Measurements from ENCODE around the gene PLA2G4D. TPM values are rescaled to one million over a fixed set of nuclear protein-coding genes. Genes with fewer than 3 reads are reported as not detected.

The PLA2G4D gene
- total RNA-seq, 4 donors from 2014 or later: not detected

- no peaks in the 10 kb centered on the region for H3K4me1 ChIP-seq
- no peak for DNase-seq
- no peaks in the 10 kb centered on the region for H3K27me3 ChIP-seq
- no peaks in the 10 kb centered on the region for H3K9me3 ChIP-seq
- H3K36me3 ChIP-seq: no peaks in the 10 kb centered on the region
- H3K27ac ChIP-seq: no peak overlapping the region
- H3K4me3 ChIP-seq: no peak overlapping the region
- TF ChIP-seq CTCF (IDR thresholded peaks at IDR 0.05) (no peak), POLR2A (IDR thresholded peaks at IDR 0.05) (no peak)
These were observed 66.8 kb downstream of the PLA2G4D start for GRCh38 chr15:42027521-42027920.

GRCh38 chr15:42024303-42024702, 70.1 kb downstream of the PLA2G4D start:
- no peaks in the 10 kb centered on the region for H3K36me3 ChIP-seq
- no peaks in the 10 kb centered on the region for H3K4me1 ChIP-seq
- H3K27ac ChIP-seq: no peak overlapping the region
- H3K4me3 ChIP-seq: no peak overlapping the region
- TF ChIP-seq CTCF (IDR thresholded peaks at IDR 0.05): no peak
- no peak for TF ChIP-seq POLR2A (IDR thresholded peaks at IDR 0.05)
- peak in 1 of 3 donors; percentile 23 for DNase-seq
- no peaks in the 10 kb centered on the region for H3K27me3 ChIP-seq
- H3K9me3 ChIP-seq: no peaks in the 10 kb centered on the region

- no peak overlapping the region for H3K27ac ChIP-seq
- no peaks in the 10 kb centered on the region for H3K9me3 ChIP-seq
- no peak for TF ChIP-seq POLR2A (IDR thresholded peaks at IDR 0.05)
- no peak for TF ChIP-seq CTCF (IDR thresholded peaks at IDR 0.05)
- no peak overlapping the region for H3K4me3 ChIP-seq
- H3K27me3 ChIP-seq: no peaks in the 10 kb centered on the region
- no peak for DNase-seq
- H3K36me3 ChIP-seq: no peaks in the 10 kb centered on the region
- H3K4me1 ChIP-seq: no peaks in the 10 kb centered on the region
These were observed 72.8 kb downstream of the PLA2G4D start for GRCh38 chr15:42021593-42021992.

- Histone ChIP-seq H3K27me3 (no peaks in the 10 kb centered on the region), H3K9me3 (no peaks in the 10 kb centered on the region), H3K36me3 (no peaks in the 10 kb centered on the region), H3K4me1 (no peaks in the 10 kb centered on the region), H3K27ac (no peak within 1 kb of the TSS), H3K4me3 (no peak within 1 kb of the TSS)
- DNase-seq: peak in 1 of 3 donors; percentile 25
- TF ChIP-seq CTCF (IDR thresholded peaks at IDR 0.05): no peak
These were observed 73.6 kb downstream of the PLA2G4D start, which contains the start of gene PLA2G4E for GRCh38 chr15:42020713-42021273. Gene PLA2G4E (minus strand): TSS chr15:42021042. CDS start chr15:42021030, 12 bp downstream.

GRCh38 chr15:42018306-42019224, 75.8 kb downstream of the PLA2G4D start:
- peak in 1 of 3 donors; percentile 18 for DNase-seq
- H3K4me1 ChIP-seq: no peaks in the 10 kb centered on the region
- TF ChIP-seq CTCF (IDR thresholded peaks at IDR 0.05) (no peak), POLR2A (IDR thresholded peaks at IDR 0.05) (no peak)

More at GRCh38 chr15:42018306-42019224, 75.8 kb downstream of the PLA2G4D start:
- H3K27ac ChIP-seq: no peak overlapping the region
- H3K4me3 ChIP-seq: no peak overlapping the region
- no peaks in the 10 kb centered on the region for H3K27me3 ChIP-seq
- no peaks in the 10 kb centered on the region for H3K9me3 ChIP-seq
- H3K36me3 ChIP-seq: no peaks in the 10 kb centered on the region

Other genes starting within 250 kb of the PLA2G4D start
- gene SPTBN5, start 200.5 kb downstream of the PLA2G4D start, total RNA-seq: 1 to 10 TPM in 2 of 4 donors, under 1 TPM in 1, not detected in 1; 0.27 to 4.1 (median 1.8) TPM
- gene EHD4, start 122.0 kb downstream of the PLA2G4D start, total RNA-seq: 10 to 100 TPM; 23.1 to 53.9 (median 34.9) TPM
- 1 to 10 TPM in 1 of 4 donors, not detected in 3; 1.5 TPM for gene PLA2G4E, start 73.5 kb downstream of the PLA2G4D start, total RNA-seq
- gene PLA2G4F, start 62.1 kb upstream of the PLA2G4D start, total RNA-seq: 10 to 100 TPM in 3 of 4 donors, 1 to 10 TPM in 1; 7.4 to 45.2 (median 36.6) TPM
- 100 to 1,000 TPM; 141 to 314 (median 192) TPM for gene VPS39, start 113.7 kb upstream of the PLA2G4D start, total RNA-seq
- 10 to 100 TPM; 20.8 to 63.5 (median 35.3) TPM for gene GANC, start 178.6 kb upstream of the PLA2G4D start, total RNA-seq
- gene TMEM87A, start 178.9 kb upstream of the PLA2G4D start, total RNA-seq: 10 to 100 TPM; 47.5 to 61.9 (median 53.6) TPM